HepG2 (cell line): ENCODE data around the gene PRR19. TPM values are rescaled to one million over a fixed set of nuclear protein-coding genes. Genes with fewer than 3 reads are reported as not detected.
A peak's percentile ranks its signal among the peaks of the same experiment; 100 is the strongest.

ENCODE experiments used
- ATAC-seq: fragments of 200-7000 bp; cut with Tn5 transposase; 3 replicates; pipeline ENCODE4 v1.9.1; 2020; ENCODE audit warnings: mild to moderate bottlenecking, moderate library complexity
- BruUV-seq: library from RNA; stranded (reverse); fragments of 400-500 nt; replicated peaks from 2 replicates; lab custom pipeline; 2021; lab: Mats Ljungman, UMichigan
- CTCF ChIA-PET: fragments of 300-600 bp; formaldehyde crosslinking; extraction: SDS; loops from one replicate; lab custom pipeline; 2021; ENCODE audit warnings: low total read pairs, inconsistent platforms, low intra/inter-chr PET ratio; lab: Yijun Ruan, JAX
- POLR2A ChIA-PET: fragments of 350-600 bp; sonication (Branson Sonifier 250); formaldehyde crosslinking; loops from one replicate; lab custom pipeline; 2020; ENCODE audit warnings: antibody characterized with exemption, inconsistent platforms; lab: Yijun Ruan, JAX
- DNase-seq: peaks from one replicate; pipeline ENCODE4 v3.0.0-alpha.2; 2015; ENCODE audit warnings: low spot score
- FAIRE-seq: peaks from 3 replicates; lab custom pipeline; 2011; peaks lifted over from hg19 to GRCh38; lab: Jason Lieb, UNC
- H2AFZ ChIP-seq: one replicate; pipeline ENCODE4 v1.6.1; 2011; ENCODE audit warnings: low read length, inconsistent platforms
- H3K27ac ChIP-seq: fragments of 300-600 bp; 3 replicates; pipeline ENCODE4 v1.8.0; 2011; ENCODE audit warnings: mixed run types, mild to moderate bottlenecking, mixed read lengths, low read length, inconsistent platforms; ENCODE audit not compliant: insufficient read depth; ENCODE audit errors: extremely low read length
- H3K27me3 ChIP-seq, 2 experiments: fragments of 200-600 bp in 1 of 2; 2 replicates in 1 of 2; 3 replicates in 1 of 2; pipeline versions ENCODE4 v1.6.0 to v1.8.0; 2011; ENCODE audit warnings: low read length in 2 of 2, mild to moderate bottlenecking in 2 of 2, moderate library complexity in 2 of 2, inconsistent platforms in 1 of 2; ENCODE audit not compliant: insufficient read depth in 2 of 2, control insufficient read depth in 1 of 2
- H3K36me3 ChIP-seq, 2 experiments: fragments of 200-600 bp in 1 of 2; replicated peaks in 1 of 2; 2 replicates in 1 of 2; 3 replicates in 1 of 2; pipeline versions ENCODE4 v1.5.1 to v1.8.0; 2011; ENCODE audit warnings: low read length in 2 of 2, inconsistent platforms in 1 of 2; ENCODE audit not compliant: insufficient read depth in 2 of 2, control insufficient read depth in 1 of 2
- H3K4me1 ChIP-seq: 2 replicates; pipeline ENCODE4 v1.5.1; 2012; ENCODE audit warnings: low read length, inconsistent platforms; ENCODE audit not compliant: insufficient read depth
- H3K4me2 ChIP-seq: 2 replicates; pipeline ENCODE4 v1.6.0; 2011; ENCODE audit warnings: low read depth, low read length, inconsistent platforms
- H3K4me3 ChIP-seq, 3 experiments: fragments of 200-600 bp in 1 of 3; sonication (generic), shearing (Covaris generic) in 1 of 3; replicated peaks in 1 of 3; 2 replicates each; pipeline ENCODE4 v1.5.1; 2011 to 2016; ENCODE audit warnings: low read length in 3 of 3, inconsistent platforms in 2 of 3, low read depth in 2 of 3, mild to moderate bottlenecking in 2 of 3, control low read depth in 1 of 3, mixed read lengths in 1 of 3; ENCODE audit not compliant: insufficient read depth in 1 of 3
- H3K79me2 ChIP-seq: one replicate; pipeline ENCODE4 v1.6.1; 2011; ENCODE audit warnings: low read length, inconsistent platforms; ENCODE audit not compliant: insufficient read depth
- H3K9ac ChIP-seq: 2 replicates; pipeline ENCODE4 v1.6.0; 2011; ENCODE audit warnings: mild to moderate bottlenecking, low read depth, low read length, inconsistent platforms; ENCODE audit not compliant: insufficient read depth
- H3K9me3 ChIP-seq: 2 replicates; pipeline ENCODE4 v1.5.1; 2012; ENCODE audit warnings: mild to moderate bottlenecking, low read length
- H4K20me1 ChIP-seq: 2 replicates; pipeline ENCODE4 v1.6.0; 2011; ENCODE audit warnings: inconsistent platforms, mild to moderate bottlenecking, low read length, moderate library complexity; ENCODE audit not compliant: insufficient read depth
- ATF1 ChIP-seq: IDR thresholded peaks from 2 replicates; pipeline ENCODE4 v1.6.1; 2016; ENCODE audit warnings: mild to moderate bottlenecking, control low read depth
- ATRX ChIP-seq: sonication (generic); formaldehyde crosslinking; IDR thresholded peaks from 2 replicates; pipeline ENCODE4 v1.4.0; 2020; ENCODE audit warnings: missing genetic modification reagents, borderline replicate concordance
- CEBPB ChIP-seq: IDR thresholded peaks from 2 replicates; pipeline ENCODE4 v1.6.1; 2011; ENCODE audit warnings: low read depth, low read length, improper control_type of control experiment, borderline replicate concordance
- CSRNP1 ChIP-seq: sonication (generic); formaldehyde crosslinking; IDR thresholded peaks from 2 replicates; pipeline ENCODE4 v1.8.1; 2023; ENCODE audit warnings: mild to moderate bottlenecking, missing genetic modification reagents
- GTF3A ChIP-seq: sonication (generic); formaldehyde crosslinking; conservative IDR thresholded peaks from 2 replicates; pipeline ENCODE4 v1.4.0; 2020; ENCODE audit warnings: mild to moderate bottlenecking, missing genetic modification reagents
- MTF2 ChIP-seq: sonication (generic); formaldehyde crosslinking; IDR thresholded peaks from 2 replicates; pipeline ENCODE4 v1.5.0; 2020; ENCODE audit warnings: missing genetic modification reagents, borderline replicate concordance
- PBX2 ChIP-seq: IDR thresholded peaks from 2 replicates; pipeline ENCODE4 v1.6.1; 2016; ENCODE audit warnings: control low read depth
- SCMH1 ChIP-seq: sonication (generic); formaldehyde crosslinking; IDR thresholded peaks from 2 replicates; pipeline ENCODE4 v1.9.0; 2021; ENCODE audit warnings: missing genetic modification reagents, mild to moderate bottlenecking, borderline replicate concordance
- SOX6 ChIP-seq, 2 experiments: fragments of 450-650 bp in 1 of 2; sonication (generic) in 1 of 2; formaldehyde crosslinking in 1 of 2; IDR thresholded peaks; 2 replicates each; pipeline versions ENCODE4 v1.4.0 to v1.6.1; 2017 to 2020; ENCODE audit warnings: antibody characterized with exemption in 1 of 2, mild to moderate bottlenecking in 1 of 2, missing genetic modification reagents in 1 of 2
- TFE3 ChIP-seq: IDR thresholded peaks from 2 replicates; pipeline ENCODE4 v1.6.1; 2016
- TSC22D2 ChIP-seq: sonication (generic); formaldehyde crosslinking; IDR thresholded peaks from 2 replicates; pipeline ENCODE4 v1.5.1; 2020; ENCODE audit warnings: missing genetic modification reagents, mild to moderate bottlenecking, borderline replicate concordance
- ZNF136 ChIP-seq: sonication (generic); formaldehyde crosslinking; IDR thresholded peaks from 2 replicates; pipeline ENCODE4 v1.8.1; 2022; ENCODE audit warnings: low read depth, mild to moderate bottlenecking, moderate library complexity, missing genetic modification reagents
- ZNF383 ChIP-seq: sonication (generic); formaldehyde crosslinking; IDR thresholded peaks from 2 replicates; pipeline ENCODE4 v1.4.0; 2020; ENCODE audit warnings: missing genetic modification reagents, mild to moderate bottlenecking, borderline replicate concordance
- ZNF430 ChIP-seq: sonication (generic); formaldehyde crosslinking; IDR thresholded peaks from 2 replicates; pipeline ENCODE4 v1.9.0; 2021; ENCODE audit warnings: mild to moderate bottlenecking, missing genetic modification reagents
- ZNF563 ChIP-seq: sonication (generic); formaldehyde crosslinking; IDR thresholded peaks from 2 replicates; pipeline ENCODE4 v1.8.0; 2022; ENCODE audit warnings: mild to moderate bottlenecking, moderate library complexity, missing genetic modification reagents
- ZNF782 ChIP-seq: sonication (generic); formaldehyde crosslinking; IDR thresholded peaks from 2 replicates; pipeline ENCODE4 v1.4.0; 2020; ENCODE audit warnings: missing genetic modification reagents, mild to moderate bottlenecking, borderline replicate concordance
- WGBS: methylation state at CpG from one replicate; pipeline ENCODE4 v1.1.6; 2017; ENCODE audit warnings: low lambda C conversion rate; 5-methylcytosine and 5-hydroxymethylcytosine counted together
- in situ Hi-C: cut with HindIII; loops from 2 replicates; pipeline ENCODE4 v1.10.0; 2017; ENCODE audit warnings: low pct_unique_long_range_greater_than_20kb; ENCODE audit not compliant: extremely low pct_ligation_motif_present
- intact Hi-C: fragments of 100-400 bp; cut with micrococcal nuclease; formaldehyde crosslinking; loops from one replicate; pipeline ENCODE4 v1.10.0; 2022; ENCODE audit not compliant: unreplicated experiment
- polyA plus RNA-seq, 8 experiments: library from polyadenylated mRNA; depleted of rRNA in 3 of 8; stranded (reverse) in 7 of 8; unstranded in 1 of 8; fragments of >200 nt; fragmentation: Illumina TruSeq in 4 of 8; extraction: Trizol in 4 of 8; gene quantifications; 2 replicates each; pipeline versions ENCODE4 v1.2.1 to v1.2.3, GENCODE V29; 2011 to 2016; ENCODE audit warnings: low read depth in 4 of 8, missing spikeins in 1 of 8, mixed read lengths in 1 of 8; ENCODE audit not compliant: insufficient read depth in 1 of 8
- total RNA-seq, 5 experiments: library from RNA; depleted of rRNA; stranded (reverse); fragments of >200 nt; fragmentation: Illumina TruSeq; extraction: Trizol; gene quantifications; 2 replicates each; pipeline ENCODE4 v1.2.3, GENCODE V29; 2016; ENCODE audit warnings: low read depth in 1 of 5
- TF ChIP-seq, protein P1 (sequence below): sonication (generic); formaldehyde crosslinking; IDR thresholded peaks from 2 replicates; pipeline ENCODE4 v1.4.0; 2020; ENCODE audit warnings: missing genetic modification reagents, borderline replicate concordance

Gene PRR19
- total and polyA plus RNA-seq, 2 of the 13 experiments (the other 11 are each of a cell fraction or from before 2014, with no cell fraction given): 0.21 to 0.33 TPM

GRCh38 chr19:42267644-42268141, 34.2 kb upstream of the PRR19 start:
- in situ Hi-C loops (no loop called here), intact Hi-C loops (loop anchor here (1.0 kb wide), 2 partner anchors 11 to 23 kb away; no protein-coding TSS in a partner anchor)
- Histone ChIP-seq H2AFZ (no peak overlapping the region), H3K9me3 (no peaks in the 10 kb centered on the region), H3K79me2 (peaks cover 19% of the 10 kb centered on the region), H3K4me3 (peak overlapping the region; percentile 51 to 81 (median 65)), H3K4me2 (peak overlapping the region; percentile 99), H4K20me1 (no peaks in the 10 kb centered on the region), H3K27me3 (no peaks in the 10 kb centered on the region; a peak in 1 of 5 replicates), H3K36me3 (peaks cover 0 to 5% of the 10 kb centered on the region in 2 experiments; a peak in 2 of 5 replicates), H3K9ac (peak overlapping the region; percentile 78), H3K27ac (peak overlapping the region; percentile 96), H3K4me1 (peaks cover 29% of the 10 kb centered on the region)
- ChIA-PET CTCF (no interaction called here), POLR2A (interaction anchor here (0.6 to 1.3 kb wide), 4 partner anchors 12 to 25 kb away, joined by 3 to 7 read pairs (median 3); partner anchors contain the start of gene GSK3A)
- no peak for FAIRE-seq
- no peak for DNase-seq
- ATAC-seq: no peak
- BruUV-seq: TSS peak; percentile 92
- 0% methylated on average over 2 of the region's 13 CpGs for WGBS
- TF ChIP-seq ATRX (CRISPR knock-in tag): no peak
- TF ChIP-seq ZNF563 (CRISPR knock-in tag): no peak
- no peak for TF ChIP-seq TFE3 (CRISPR knock-in tag)
- no peak for TF ChIP-seq ATF1 (CRISPR knock-in tag)
- TF ChIP-seq ZNF430 (CRISPR knock-in tag): no peak
- TF ChIP-seq, protein P1, sequence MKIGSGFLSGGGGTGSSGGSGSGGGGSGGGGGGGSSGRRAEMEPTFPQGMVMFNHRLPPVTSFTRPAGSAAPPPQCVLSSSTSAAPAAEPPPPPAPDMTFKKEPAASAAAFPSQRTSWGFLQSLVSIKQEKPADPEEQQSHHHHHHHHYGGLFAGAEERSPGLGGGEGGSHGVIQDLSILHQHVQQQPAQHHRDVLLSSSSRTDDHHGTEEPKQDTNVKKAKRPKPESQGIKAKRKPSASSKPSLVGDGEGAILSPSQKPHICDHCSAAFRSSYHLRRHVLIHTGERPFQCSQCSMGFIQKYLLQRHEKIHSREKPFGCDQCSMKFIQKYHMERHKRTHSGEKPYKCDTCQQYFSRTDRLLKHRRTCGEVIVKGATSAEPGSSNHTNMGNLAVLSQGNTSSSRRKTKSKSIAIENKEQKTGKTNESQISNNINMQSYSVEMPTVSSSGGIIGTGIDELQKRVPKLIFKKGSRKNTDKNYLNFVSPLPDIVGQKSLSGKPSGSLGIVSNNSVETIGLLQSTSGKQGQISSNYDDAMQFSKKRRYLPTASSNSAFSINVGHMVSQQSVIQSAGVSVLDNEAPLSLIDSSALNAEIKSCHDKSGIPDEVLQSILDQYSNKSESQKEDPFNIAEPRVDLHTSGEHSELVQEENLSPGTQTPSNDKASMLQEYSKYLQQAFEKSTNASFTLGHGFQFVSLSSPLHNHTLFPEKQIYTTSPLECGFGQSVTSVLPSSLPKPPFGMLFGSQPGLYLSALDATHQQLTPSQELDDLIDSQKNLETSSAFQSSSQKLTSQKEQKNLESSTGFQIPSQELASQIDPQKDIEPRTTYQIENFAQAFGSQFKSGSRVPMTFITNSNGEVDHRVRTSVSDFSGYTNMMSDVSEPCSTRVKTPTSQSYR (CRISPR knock-in tag): no peak
- TF ChIP-seq PBX2 (CRISPR knock-in tag): no peak
- 0 out of 2 replicates have a peak, but pooled peaks have one; percentile 47 for TF ChIP-seq ZNF383 (CRISPR knock-in tag)
- no peak for TF ChIP-seq TSC22D2 (CRISPR knock-in tag)
- peak; percentile 12; the same call in 1 of the 2 replicates for TF ChIP-seq ZNF136 (CRISPR knock-in tag)
- no peak for TF ChIP-seq SOX6 (IDR thresholded peaks at IDR 0.05)
- no peak for TF ChIP-seq SOX6 (CRISPR knock-in tag; IDR thresholded peaks at IDR 0.05)
- no peak for TF ChIP-seq SCMH1
- TF ChIP-seq ZNF782 (CRISPR knock-in tag): 0 out of 2 replicates have a peak, but pooled peaks have one; percentile 50
- TF ChIP-seq GTF3A: no peak
- TF ChIP-seq CEBPB: 0 out of 2 replicates have a peak, but pooled peaks have one; percentile 20
- TF ChIP-seq MTF2 (CRISPR knock-in tag): no peak
- no peak; the same call in 1 of the 2 replicates for TF ChIP-seq CSRNP1 (CRISPR knock-in tag)
